HCT116 (cell line): ENCODE measurements around the gene SOS1. TPM values are rescaled to one million over a fixed set of nuclear protein-coding genes. Genes with fewer than 3 reads are reported as not detected.

ENCODE experiments used
- ATAC-seq: fragments of 200-7000 bp; cut with Tn5 transposase; 2 replicates; pipeline ENCODE4 v1.9.1; 2020; ENCODE audit warnings: mild to moderate bottlenecking, moderate library complexity
- BruUV-seq: library from RNA; stranded (reverse); fragments of 400-500 nt; replicated peaks from 2 replicates; lab custom pipeline; 2021; lab: Mats Ljungman, UMichigan
- CTCF ChIA-PET: fragments of 300-600 bp; sonication (Branson Sonifier 250); formaldehyde crosslinking; loops from one replicate; lab custom pipeline; 2021; ENCODE audit warnings: antibody characterized with exemption; lab: Charles Lee
- POLR2A ChIA-PET: fragments of 300-600, 350-600 bp; sonication (Branson Sonifier 250); formaldehyde crosslinking; loops from one replicate; lab custom pipeline; 2021; ENCODE audit warnings: antibody characterized with exemption; lab: Charles Lee
- RAD21 ChIA-PET, 2 experiments: fragments of 300-600 bp; sonication (Branson Sonifier 250); formaldehyde crosslinking; loops; one replicate each; lab custom pipeline; 2023; ENCODE audit warnings: low total read pairs in 2 of 2; ENCODE audit not compliant: uncharacterized antibody in 2 of 2, unreplicated experiment in 2 of 2, low non-redundant PET in 1 of 2; lab: Charles Lee
- DNase-seq: peaks from one replicate; pipeline ENCODE4 v3.0.0-alpha.2; 2010; ENCODE audit warnings: low read depth, low spot score
- H2AFZ ChIP-seq: fragments of 200-600 bp; shearing (Covaris generic), sonication (generic); 2 replicates; pipeline ENCODE4 v1.6.1; 2017; ENCODE audit warnings: low read depth, mixed run types, mixed read lengths, antibody characterized with exemption, low read length; ENCODE audit not compliant: poor library complexity, severe bottlenecking
- H3K27ac ChIP-seq: 2 replicates; pipeline ENCODE4 v1.5.1; 2012; ENCODE audit warnings: low read depth, low read length
- H3K27me3 ChIP-seq: fragments of 200-600 bp; sonication (generic); 2 replicates; pipeline ENCODE4 v1.6.1; 2016; ENCODE audit warnings: mixed run types, low read length, mixed read lengths; ENCODE audit not compliant: insufficient read depth
- H3K36me3 ChIP-seq, 2 experiments: fragments of 200-500 bp in 1 of 2; fragments of 200-600 bp in 1 of 2; sonication (Bioruptor generic) in 1 of 2; sonication (generic) in 1 of 2; 2 replicates each; pipeline versions ENCODE4 v1.5.1 to v1.6.1; 2014 to 2016; ENCODE audit warnings: low read length in 2 of 2, inconsistent platforms in 1 of 2, mixed read lengths in 1 of 2, mixed run types in 1 of 2; ENCODE audit not compliant: insufficient read depth in 2 of 2, control insufficient read depth in 1 of 2
- H3K4me1 ChIP-seq, 2 experiments: fragments of 200-600 bp in 1 of 2; sonication (generic) in 1 of 2; 2 replicates each; pipeline versions ENCODE4 v1.5.1 to v1.6.1; 2012 to 2017; ENCODE audit warnings: low read length in 2 of 2, inconsistent platforms in 1 of 2, mild to moderate bottlenecking in 1 of 2, mixed read lengths in 1 of 2, mixed run types in 1 of 2, moderate library complexity in 1 of 2; ENCODE audit not compliant: insufficient read depth in 2 of 2, control insufficient read depth in 1 of 2
- H3K4me2 ChIP-seq: fragments of 200-600 bp; sonication (generic); 2 replicates; pipeline ENCODE4 v1.6.1; 2017; ENCODE audit warnings: mixed run types, low read length, mixed read lengths
- H3K4me3 ChIP-seq, 2 experiments: fragments of 200-600 bp in 1 of 2; sonication (generic) in 1 of 2; replicated peaks in 1 of 2; 2 replicates each; pipeline ENCODE4 v1.5.1; 2011 to 2016; ENCODE audit warnings: low read length in 2 of 2, control low read depth in 1 of 2, low read depth in 1 of 2, mild to moderate bottlenecking in 1 of 2, mixed read lengths in 1 of 2, mixed run types in 1 of 2
- H3K79me2 ChIP-seq: fragments of 200-600 bp; sonication (generic); 2 replicates; pipeline ENCODE4 v1.6.1; 2017; ENCODE audit warnings: mild to moderate bottlenecking, mixed run types, low read length, moderate library complexity, mixed read lengths; ENCODE audit not compliant: insufficient read depth
- H3K9ac ChIP-seq: fragments of 200-600 bp; sonication (generic); 2 replicates; pipeline ENCODE4 v1.6.1; 2016; ENCODE audit warnings: low read length, mixed read lengths
- H3K9me2 ChIP-seq: fragments of 200-600 bp; sonication (generic), shearing (Covaris generic); 2 replicates; pipeline ENCODE4 v1.6.1; 2017; ENCODE audit warnings: mixed run types, mild to moderate bottlenecking, moderate library complexity; ENCODE audit not compliant: insufficient read depth
- H3K9me3 ChIP-seq, 2 experiments: fragments of 200-500 bp in 1 of 2; fragments of 200-600 bp in 1 of 2; sonication (Bioruptor generic) in 1 of 2; sonication (generic) in 1 of 2; 2 replicates each; pipeline ENCODE4 v1.6.1; 2014 to 2017; ENCODE audit warnings: low read length in 2 of 2, mixed read lengths in 2 of 2, inconsistent platforms in 1 of 2, low read depth in 1 of 2, mild to moderate bottlenecking in 1 of 2, mixed run types in 1 of 2, moderate library complexity in 1 of 2; ENCODE audit not compliant: control insufficient read depth in 1 of 2, insufficient read depth in 1 of 2
- H4K20me1 ChIP-seq: fragments of 200-600 bp; sonication (generic), shearing (Covaris generic); 2 replicates; pipeline ENCODE4 v1.6.1; 2017; ENCODE audit warnings: mixed run types, mild to moderate bottlenecking, moderate library complexity; ENCODE audit not compliant: insufficient read depth
- CBX3 ChIP-seq: IDR thresholded peaks from 2 replicates; pipeline ENCODE4 v1.6.1; 2012; ENCODE audit warnings: low read depth
- CEBPB ChIP-seq: IDR thresholded peaks from 2 replicates; pipeline ENCODE4 v1.6.1; 2012; ENCODE audit warnings: low read depth
- ELF1 ChIP-seq: IDR thresholded peaks from 2 replicates; pipeline ENCODE4 v1.6.1; 2012; ENCODE audit warnings: low read depth, borderline replicate concordance
- EZH2 ChIP-seq: fragments of 200-600 bp; sonication (generic); IDR thresholded peaks from 2 replicates; pipeline ENCODE4 v1.6.1; 2017; ENCODE audit warnings: antibody characterized with exemption, mixed run types
- EZH2phosphoT487 ChIP-seq: fragments of 200-600 bp; IDR thresholded peaks from 2 replicates; pipeline ENCODE4 v1.6.1; 2018; ENCODE audit warnings: antibody characterized with exemption, borderline replicate concordance
- FOSL1 ChIP-seq: IDR thresholded peaks from 2 replicates; pipeline ENCODE4 v1.6.1; 2012; ENCODE audit warnings: low read depth
- JUND ChIP-seq: IDR thresholded peaks from 2 replicates; pipeline ENCODE4 v1.6.1; 2012
- POLR2A ChIP-seq: IDR thresholded peaks from 2 replicates; pipeline ENCODE4 v1.7.0; 2011; ENCODE audit warnings: borderline replicate concordance; ENCODE audit not compliant: insufficient read depth, insufficient read length; ENCODE audit errors: extremely low read depth
- POLR2AphosphoS5 ChIP-seq: IDR thresholded peaks from 2 replicates; pipeline ENCODE4 v1.6.1; 2011; ENCODE audit warnings: mild to moderate bottlenecking, low read depth, low read length, moderate library complexity
- RAD21 ChIP-seq: IDR thresholded peaks from 2 replicates; pipeline ENCODE4 v1.6.1; 2012; ENCODE audit warnings: low read depth, mild to moderate bottlenecking
- SIN3A ChIP-seq: IDR thresholded peaks from 2 replicates; pipeline ENCODE4 v1.6.1; 2012; ENCODE audit warnings: low read depth
- SP1 ChIP-seq: IDR thresholded peaks from 2 replicates; pipeline ENCODE4 v1.6.1; 2012; ENCODE audit warnings: low read depth
- SRF ChIP-seq: IDR thresholded peaks from 2 replicates; pipeline ENCODE4 v1.6.1; 2012; ENCODE audit warnings: low read depth
- TCF7L2 ChIP-seq: IDR thresholded peaks from 2 replicates; pipeline ENCODE4 v1.7.0; 2011; ENCODE audit warnings: borderline replicate concordance, inconsistent platforms; ENCODE audit not compliant: insufficient read depth, insufficient read length; ENCODE audit errors: extremely low read depth
- YY1 ChIP-seq: IDR thresholded peaks from 2 replicates; pipeline ENCODE4 v1.6.1; 2011; ENCODE audit warnings: low read length, low read depth, moderate library complexity, mild to moderate bottlenecking; ENCODE audit not compliant: insufficient replicate concordance; ENCODE audit errors: extremely low read depth
- ZFX ChIP-seq: fragments of 450-650 bp; IDR thresholded peaks from 2 replicates; pipeline ENCODE4 v1.6.1; 2017
- intact Hi-C: fragments of 100-400 bp; cut with micrococcal nuclease; formaldehyde crosslinking; loops from 2 replicates; pipeline ENCODE4 v1.10.0; 2022
- total RNA-seq: library from RNA; stranded (reverse); gene quantifications from one replicate; pipeline ENCODE4 v1.2.1, GENCODE V29; 2021; ENCODE audit not compliant: unreplicated experiment
- TF ChIP-seq, protein P1 (sequence below): IDR thresholded peaks from 2 replicates; pipeline ENCODE4 v1.6.1; 2012
- TF ChIP-seq, protein P2 (sequence below): IDR thresholded peaks from 2 replicates; pipeline ENCODE4 v1.6.1; 2012
- TF ChIP-seq, protein P3 (sequence below): IDR thresholded peaks from 2 replicates; pipeline ENCODE4 v1.6.1; 2011; ENCODE audit warnings: mild to moderate bottlenecking, low read length, moderate library complexity; ENCODE audit not compliant: insufficient replicate concordance; ENCODE audit errors: extremely low read depth
- TF ChIP-seq, protein P4 (sequence below), 3 experiments: fragments of 200-600 bp in 1 of 3; sonication (generic) in 1 of 3; IDR thresholded peaks in 2 of 3; conservative IDR thresholded peaks in 1 of 3; 2 replicates each; pipeline ENCODE4 v1.5.1; 2012 to 2017; ENCODE audit warnings: low read depth in 2 of 3, low read length in 2 of 3, antibody characterized with exemption in 1 of 3, borderline replicate concordance in 1 of 3, control low read depth in 1 of 3, mild to moderate bottlenecking in 1 of 3, mixed read lengths in 1 of 3, mixed run types in 1 of 3, moderate library complexity in 1 of 3; ENCODE audit not compliant: insufficient read depth in 1 of 3

SOS1 gene
- total RNA-seq, 1 experiment from 2014 or later: 19.4 TPM

DNA sequence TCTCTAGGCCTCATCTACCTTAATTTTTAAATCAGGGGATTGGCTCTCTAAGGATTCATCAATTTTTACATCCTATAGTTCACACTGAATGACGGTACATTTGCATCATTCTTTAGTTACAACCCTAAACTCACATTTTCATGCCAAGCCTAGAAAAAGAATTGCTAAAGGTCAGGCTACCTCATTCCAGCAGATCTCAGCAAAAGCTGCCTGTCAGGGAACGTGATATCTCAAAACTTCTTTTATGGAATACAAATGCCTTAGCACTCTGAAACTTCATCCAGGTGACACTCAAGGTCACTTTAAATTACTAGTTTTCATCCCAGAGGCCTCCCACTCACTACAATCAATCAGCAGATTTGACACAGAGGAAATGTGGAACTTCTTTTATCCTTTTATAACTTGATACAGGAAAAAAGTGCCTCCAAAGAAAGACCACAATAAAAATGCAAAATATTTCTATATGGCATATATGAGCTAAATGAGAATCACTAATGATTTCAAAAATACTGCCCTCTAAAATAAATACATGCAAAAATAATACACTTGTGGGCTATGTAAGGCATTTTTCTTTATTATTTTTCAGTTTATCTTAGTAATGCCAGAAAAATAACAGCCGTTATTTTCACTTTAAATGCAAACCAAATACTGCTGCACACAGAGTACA lies 139.7 kb downstream of the SOS1 start:
- H3K9me3 ChIP-seq: no peaks in the 10 kb centered on the region
- no peak overlapping the region for H3K4me2 ChIP-seq
- ATAC-seq: no peak
- RAD21 ChIA-PET: no interaction called here
- no peak overlapping the region for H3K9ac ChIP-seq
- H3K79me2 ChIP-seq: no peaks in the 10 kb centered on the region
- CTCF ChIA-PET: no interaction called here
- TF ChIP-seq, protein P1, sequence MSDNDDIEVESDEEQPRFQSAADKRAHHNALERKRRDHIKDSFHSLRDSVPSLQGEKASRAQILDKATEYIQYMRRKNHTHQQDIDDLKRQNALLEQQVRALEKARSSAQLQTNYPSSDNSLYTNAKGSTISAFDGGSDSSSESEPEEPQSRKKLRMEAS: no peak
- TF ChIP-seq, protein P2, sequence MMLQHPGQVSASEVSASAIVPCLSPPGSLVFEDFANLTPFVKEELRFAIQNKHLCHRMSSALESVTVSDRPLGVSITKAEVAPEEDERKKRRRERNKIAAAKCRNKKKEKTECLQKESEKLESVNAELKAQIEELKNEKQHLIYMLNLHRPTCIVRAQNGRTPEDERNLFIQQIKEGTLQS: no peak
- TF ChIP-seq YY1 (no peak), SIN3A (no peak), POLR2AphosphoS5 (no peak), SP1 (no peak), RAD21 (no peak), EZH2phosphoT487 (no peak), EZH2 (no peak), POLR2A (no peak), JUND (no peak), CEBPB (no peak), TCF7L2 (no peak), ELF1 (no peak), ZFX (no peak), CBX3 (no peak), FOSL1 (no peak), SRF (no peak)
- TF ChIP-seq, protein P3, sequence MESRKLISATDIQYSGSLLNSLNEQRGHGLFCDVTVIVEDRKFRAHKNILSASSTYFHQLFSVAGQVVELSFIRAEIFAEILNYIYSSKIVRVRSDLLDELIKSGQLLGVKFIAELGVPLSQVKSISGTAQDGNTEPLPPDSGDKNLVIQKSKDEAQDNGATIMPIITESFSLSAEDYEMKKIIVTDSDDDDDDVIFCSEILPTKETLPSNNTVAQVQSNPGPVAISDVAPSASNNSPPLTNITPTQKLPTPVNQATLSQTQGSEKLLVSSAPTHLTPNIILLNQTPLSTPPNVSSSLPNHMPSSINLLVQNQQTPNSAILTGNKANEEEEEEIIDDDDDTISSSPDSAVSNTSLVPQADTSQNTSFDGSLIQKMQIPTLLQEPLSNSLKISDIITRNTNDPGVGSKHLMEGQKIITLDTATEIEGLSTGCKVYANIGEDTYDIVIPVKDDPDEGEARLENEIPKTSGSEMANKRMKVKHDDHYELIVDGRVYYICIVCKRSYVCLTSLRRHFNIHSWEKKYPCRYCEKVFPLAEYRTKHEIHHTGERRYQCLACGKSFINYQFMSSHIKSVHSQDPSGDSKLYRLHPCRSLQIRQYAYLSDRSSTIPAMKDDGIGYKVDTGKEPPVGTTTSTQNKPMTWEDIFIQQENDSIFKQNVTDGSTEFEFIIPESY: no peak
- TF ChIP-seq, protein P4, sequence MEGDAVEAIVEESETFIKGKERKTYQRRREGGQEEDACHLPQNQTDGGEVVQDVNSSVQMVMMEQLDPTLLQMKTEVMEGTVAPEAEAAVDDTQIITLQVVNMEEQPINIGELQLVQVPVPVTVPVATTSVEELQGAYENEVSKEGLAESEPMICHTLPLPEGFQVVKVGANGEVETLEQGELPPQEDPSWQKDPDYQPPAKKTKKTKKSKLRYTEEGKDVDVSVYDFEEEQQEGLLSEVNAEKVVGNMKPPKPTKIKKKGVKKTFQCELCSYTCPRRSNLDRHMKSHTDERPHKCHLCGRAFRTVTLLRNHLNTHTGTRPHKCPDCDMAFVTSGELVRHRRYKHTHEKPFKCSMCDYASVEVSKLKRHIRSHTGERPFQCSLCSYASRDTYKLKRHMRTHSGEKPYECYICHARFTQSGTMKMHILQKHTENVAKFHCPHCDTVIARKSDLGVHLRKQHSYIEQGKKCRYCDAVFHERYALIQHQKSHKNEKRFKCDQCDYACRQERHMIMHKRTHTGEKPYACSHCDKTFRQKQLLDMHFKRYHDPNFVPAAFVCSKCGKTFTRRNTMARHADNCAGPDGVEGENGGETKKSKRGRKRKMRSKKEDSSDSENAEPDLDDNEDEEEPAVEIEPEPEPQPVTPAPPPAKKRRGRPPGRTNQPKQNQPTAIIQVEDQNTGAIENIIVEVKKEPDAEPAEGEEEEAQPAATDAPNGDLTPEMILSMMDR (IDR thresholded peaks at IDR 0.05 in 2 of 3, conservative IDR thresholded peaks at IDR 0.05 in 1 of 3; ENCODE audit: borderline replicate concordance in 1 of 3, insufficient read depth in 1 of 3, low read depth in 2 of 3, low read length in 2 of 3): no peak
- TF ChIP-seq, all 23 proteins: peak for 0
- no peaks in the 10 kb centered on the region for H3K27me3 ChIP-seq
- H3K36me3 ChIP-seq: peaks cover 4 to 5% of the 10 kb centered on the region in 2 experiments; a peak in 2 of 4 replicates
- no peak overlapping the region for H3K4me3 ChIP-seq
- POLR2A ChIA-PET: no interaction called here
- BruUV-seq: no TSS peak
- intact Hi-C loops: no loop called here
- DNase-seq: no peak
- no peaks in the 10 kb centered on the region for H4K20me1 ChIP-seq
- H3K4me1 ChIP-seq: no peaks in the 10 kb centered on the region
- no peaks in the 10 kb centered on the region for H3K9me2 ChIP-seq
- no peak overlapping the region for H3K27ac ChIP-seq
- no peak overlapping the region for H2AFZ ChIP-seq
